Adrenal gland (tissue), 12 donors: ENCODE data around the gene PHTF1. TPM values are rescaled to one million over a fixed set of nuclear protein-coding genes. Genes with fewer than 3 reads are reported as not detected.

Source experiments
- DNase-seq, 7 donors: peaks; one replicate each; pipeline ENCODE4 v3.0.0-alpha.2; 2019 to 2020
- H3K27ac ChIP-seq, 5 donors: fragments of 200-600 bp; sonication (generic) in 4 of 5; 1 replicate in 3 of 5; 2 replicates in 2 of 5; pipeline versions ENCODE4 v1.5.1 to v1.8.0; 2016 to 2020; ENCODE audit warnings: mild to moderate bottlenecking in 1 of 5
- H3K27me3 ChIP-seq: fragments of 200-600 bp; 2 replicates; pipeline ENCODE4 v1.8.0; 2021
- H3K36me3 ChIP-seq, 2 donors: fragments of 200-600 bp; replicated peaks in 1 of 2; 1 replicate in 1 of 2; 2 replicates in 1 of 2; pipeline versions ENCODE4 v1.5.1 to v1.8.0; 2018 to 2022
- H3K4me1 ChIP-seq, 2 donors: fragments of 200-600 bp; replicated peaks in 1 of 2; 1 replicate in 1 of 2; 2 replicates in 1 of 2; pipeline versions ENCODE4 v1.5.1 to v1.8.0; 2018 to 2021
- H3K4me3 ChIP-seq, 4 donors: fragments of 200-600 bp; sonication (generic) in 3 of 4; one replicate each; pipeline ENCODE4 v1.5.1; 2016 to 2018
- H3K9me3 ChIP-seq, 3 donors: fragments of 200-600 bp; sonication (generic) in 1 of 3; replicated peaks in 1 of 3; 1 replicate in 2 of 3; 2 replicates in 1 of 3; pipeline versions ENCODE4 v1.5.1 to v1.8.0; 2016 to 2021
- CTCF ChIP-seq, 6 experiments: fragments of 450-650 bp in 4 of 6; fragments of 200-600 bp in 2 of 6; sonication (generic) in 1 of 6; IDR thresholded peaks; 1 replicate in 5 of 6; 2 replicates in 1 of 6; pipeline versions ENCODE4 v1.5.1 to v1.8.0; 2016 to 2021; ENCODE audit warnings: antibody characterized with exemption in 6 of 6, mild to moderate bottlenecking in 2 of 6, moderate library complexity in 1 of 6
- POLR2A ChIP-seq, 2 donors: fragments of 450-650 bp; IDR thresholded peaks; one replicate each; pipeline ENCODE4 v1.6.1; 2017; ENCODE audit warnings: antibody characterized with exemption in 2 of 2, mild to moderate bottlenecking in 2 of 2, moderate library complexity in 1 of 2
- WGBS, 4 donors: extraction: QIAGEN DNeasy Blood & Tissue Kit in 2 of 4; methylation state at CpG; one replicate each; pipeline versions ENCODE4 v1.1.5 to v1.1.7; 2013 to 2017; 5-methylcytosine and 5-hydroxymethylcytosine counted together
- intact Hi-C, 2 donors: fragments of 100-400 bp; cut with DNase I; formaldehyde crosslinking; loops; one replicate each; pipeline versions ENCODE4 v1.14.1 to v1.15.0; 2022 to 2023
- polyA plus RNA-seq, 3 donors: library from polyadenylated mRNA; stranded (reverse); fragments of 200-250 nt in 2 of 3; fragments of 350-450 nt in 1 of 3; fragmentation: Illumina TruSeq in 1 of 3; extraction: RNeasy Lipid Tissue Mini Kit (QIAGEN cat#74804) in 1 of 3; gene quantifications; one replicate each; pipeline ENCODE4 v1.2.3, GENCODE V29; 2013 to 2014
- total RNA-seq, 9 donors: library from RNA; depleted of rRNA in 4 of 9; stranded (reverse); fragments of >200 nt in 4 of 9; fragments of 120-200 nt in 1 of 9; fragmentation: NEBNext Ultra II Directional in 1 of 9; extraction: Animal tissue kit (Norgen Biotek cat#: 25700) in 1 of 9; gene quantifications; one replicate each; pipeline versions ENCODE4 v1.1.0 to v1.2.4, GENCODE V29; 2013 to 2023
- donor health status: healthy with polysubstance abuse.
- donor health status: Bipolar disorder and iron deficiency.
- donor health status: DM: yes; HTN: yes; CAD: no.
- donor health status: DM: no; HTN: no; CAD: no.
- donor health status: DM: no; HTN: no; CAD: no.
- donor health status: DM: yes; HTN: yes; CAD: no.

PHTF1 gene
- total and polyA plus RNA-seq, 12 donors: 9.7 to 37.9 (median 20.2) TPM

DNA sequence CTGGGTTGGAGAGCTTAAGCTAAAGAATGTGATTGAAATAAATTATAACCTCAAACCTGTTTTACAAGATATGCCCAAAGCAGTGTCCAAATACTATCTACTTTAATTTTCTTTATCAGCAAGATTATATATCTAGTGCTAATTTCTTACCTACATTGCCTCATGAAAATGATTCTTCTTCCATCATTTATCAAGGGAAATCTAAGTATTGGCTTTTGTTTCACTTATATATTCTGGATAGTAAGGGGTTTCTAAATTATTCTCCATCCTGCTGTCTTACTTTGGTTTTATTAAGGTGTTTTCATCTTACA is 81.2 kb downstream of the PHTF1 start:
- H3K4me3 ChIP-seq: no peak overlapping the region
- intact Hi-C loops: loop anchor here (5.0 to 10.0 kb wide), 2 partner anchors 533 to 536 kb away; no protein-coding TSS in a partner anchor

DNA sequence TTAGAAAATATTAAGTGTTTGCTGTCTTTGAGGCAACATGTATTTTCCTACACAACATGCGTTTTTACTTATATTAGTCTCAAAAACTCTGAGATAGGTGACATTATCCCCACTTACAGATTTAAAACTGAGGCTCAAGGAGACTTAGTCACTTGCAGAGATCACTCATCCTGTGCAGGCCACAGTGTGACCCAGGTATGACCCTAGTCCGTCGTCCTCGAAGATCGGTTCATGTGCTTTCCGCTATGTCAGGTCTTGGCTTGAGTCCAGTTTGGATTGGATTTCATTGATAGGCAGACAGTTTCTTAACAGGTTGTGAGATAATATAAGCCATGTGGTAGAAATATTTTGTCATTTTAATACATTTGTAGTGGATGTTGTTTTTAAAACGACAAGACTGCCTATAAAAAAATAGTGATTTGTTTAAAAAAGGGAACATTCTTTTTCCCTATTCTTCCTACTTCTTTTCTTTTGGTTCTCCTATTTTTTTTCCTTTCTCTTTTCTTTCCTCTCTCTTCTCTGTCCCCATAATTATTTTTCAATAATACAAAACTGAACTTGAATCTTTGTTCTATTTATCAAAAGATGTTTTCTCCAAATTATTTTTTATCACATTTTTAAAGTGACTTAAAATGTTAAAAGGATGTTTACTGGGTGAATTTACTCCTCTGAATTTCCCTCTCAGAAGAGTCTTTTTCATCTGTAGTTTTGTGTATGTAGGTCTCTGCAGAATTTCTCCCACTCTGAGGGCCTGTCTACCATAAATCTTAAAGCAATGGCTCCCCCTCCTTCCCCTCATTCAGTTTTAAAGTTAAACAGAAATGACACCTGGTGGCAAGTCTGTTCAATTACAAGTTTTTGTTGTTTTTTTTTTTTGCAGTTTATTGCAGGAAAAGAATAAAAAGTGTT is 81.8 kb downstream of the PHTF1 start:
- 27 to 40% (median 30%) methylated on average over 7 of the region's 7 CpGs for WGBS, 4 donors
- DNase-seq: peak; percentile 52 to 89 (median 78)

More for the DNA sequence above, 81.2 kb downstream of the PHTF1 start:
- H3K27me3 ChIP-seq: no peaks in the 10 kb centered on the region
- no peak for TF ChIP-seq CTCF (IDR thresholded peaks at IDR 0.05)
- no peak overlapping the region for H3K27ac ChIP-seq
- H3K4me1 ChIP-seq: peaks cover 6 to 13% of the 10 kb centered on the region in 2 donors
- H3K9me3 ChIP-seq: no peaks in the 10 kb centered on the region
- DNase-seq: no peak
- H3K36me3 ChIP-seq: no peaks in the 10 kb centered on the region

GRCh38 chr1:113676524-113676923 is 82.8 kb downstream of the PHTF1 start:
- no peaks in the 10 kb centered on the region for H3K9me3 ChIP-seq
- H3K4me3 ChIP-seq: no peak overlapping the region
- H3K4me1 ChIP-seq: peaks cover 6 to 13% of the 10 kb centered on the region in 2 donors
- H3K27me3 ChIP-seq: no peaks in the 10 kb centered on the region
- intact Hi-C loops: loop anchor here (5.0 to 10.0 kb wide), 2 partner anchors 532 to 534 kb away; no protein-coding TSS in a partner anchor
- H3K27ac ChIP-seq: no peak overlapping the region
- TF ChIP-seq POLR2A (IDR thresholded peaks at IDR 0.05) (no peak), CTCF (IDR thresholded peaks at IDR 0.05) (no peak)
- 82 to 91% (median 84%) methylated on average over 5 of the region's 5 CpGs for WGBS, 4 donors
- no peak for DNase-seq
- H3K36me3 ChIP-seq: no peaks in the 10 kb centered on the region

More for the DNA sequence above, 81.8 kb downstream of the PHTF1 start:
- H3K9me3 ChIP-seq: no peaks in the 10 kb centered on the region
- H3K27me3 ChIP-seq: no peaks in the 10 kb centered on the region
- H3K36me3 ChIP-seq: no peaks in the 10 kb centered on the region
- TF ChIP-seq CTCF (IDR thresholded peaks at IDR 0.05): peak; percentile 48 to 83 (median 62)
- no peak for TF ChIP-seq POLR2A (IDR thresholded peaks at IDR 0.05)
- H3K4me1 ChIP-seq: peaks cover 6 to 13% of the 10 kb centered on the region in 2 donors
- H3K4me3 ChIP-seq: no peak overlapping the region
- intact Hi-C loops: loop anchor here (5.0 to 10.0 kb wide), 2 partner anchors 533 to 535 kb away; no protein-coding TSS in a partner anchor
- peak overlapping the region in 1 of 5 donors; percentile 5 for H3K27ac ChIP-seq

DNA sequence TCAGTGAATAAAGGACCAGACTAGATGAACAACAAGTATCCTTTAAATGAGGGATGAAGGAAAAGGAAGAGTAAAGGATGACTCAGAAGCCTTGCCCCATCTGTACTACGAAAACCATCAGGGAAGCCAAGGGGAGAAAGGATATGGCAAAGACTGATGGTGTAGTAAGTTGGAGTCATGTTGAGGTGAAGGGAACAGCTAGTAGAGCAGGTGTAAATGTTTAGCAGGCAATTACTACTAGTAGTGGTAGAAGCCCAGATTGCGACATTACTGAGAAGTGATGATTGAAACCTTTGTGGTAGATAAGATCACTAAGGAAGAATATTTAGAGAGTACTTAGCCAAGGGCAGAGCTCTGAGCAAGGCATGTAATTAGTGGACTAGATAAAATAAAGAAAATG is 84.0 kb downstream of the PHTF1 start:
- H3K27ac ChIP-seq: no peak overlapping the region
- no peaks in the 10 kb centered on the region for H3K9me3 ChIP-seq
- H3K4me3 ChIP-seq: no peak overlapping the region
- WGBS, 4 donors: 78 to 94% (median 79%) methylated on average over 2 of the region's 2 CpGs
- no peaks in the 10 kb centered on the region for H3K27me3 ChIP-seq
- intact Hi-C loops: loop anchor here (5.0 to 10.0 kb wide), 2 partner anchors 531 to 533 kb away; no protein-coding TSS in a partner anchor
- no peak for TF ChIP-seq CTCF (IDR thresholded peaks at IDR 0.05)
- no peak for TF ChIP-seq POLR2A (IDR thresholded peaks at IDR 0.05)
- H3K36me3 ChIP-seq: no peaks in the 10 kb centered on the region
- H3K4me1 ChIP-seq: peaks cover 6 to 13% of the 10 kb centered on the region in 2 donors
- no peak for DNase-seq
